ENCODE data around the gene PTPRM. TPM values are rescaled to one million over a fixed set of nuclear protein-coding genes. Genes with fewer than 3 reads are reported as not detected.

The PTPRM gene
- total RNA-seq, 1 experiment from 2014 or later = 6.2 TPM

DNA sequence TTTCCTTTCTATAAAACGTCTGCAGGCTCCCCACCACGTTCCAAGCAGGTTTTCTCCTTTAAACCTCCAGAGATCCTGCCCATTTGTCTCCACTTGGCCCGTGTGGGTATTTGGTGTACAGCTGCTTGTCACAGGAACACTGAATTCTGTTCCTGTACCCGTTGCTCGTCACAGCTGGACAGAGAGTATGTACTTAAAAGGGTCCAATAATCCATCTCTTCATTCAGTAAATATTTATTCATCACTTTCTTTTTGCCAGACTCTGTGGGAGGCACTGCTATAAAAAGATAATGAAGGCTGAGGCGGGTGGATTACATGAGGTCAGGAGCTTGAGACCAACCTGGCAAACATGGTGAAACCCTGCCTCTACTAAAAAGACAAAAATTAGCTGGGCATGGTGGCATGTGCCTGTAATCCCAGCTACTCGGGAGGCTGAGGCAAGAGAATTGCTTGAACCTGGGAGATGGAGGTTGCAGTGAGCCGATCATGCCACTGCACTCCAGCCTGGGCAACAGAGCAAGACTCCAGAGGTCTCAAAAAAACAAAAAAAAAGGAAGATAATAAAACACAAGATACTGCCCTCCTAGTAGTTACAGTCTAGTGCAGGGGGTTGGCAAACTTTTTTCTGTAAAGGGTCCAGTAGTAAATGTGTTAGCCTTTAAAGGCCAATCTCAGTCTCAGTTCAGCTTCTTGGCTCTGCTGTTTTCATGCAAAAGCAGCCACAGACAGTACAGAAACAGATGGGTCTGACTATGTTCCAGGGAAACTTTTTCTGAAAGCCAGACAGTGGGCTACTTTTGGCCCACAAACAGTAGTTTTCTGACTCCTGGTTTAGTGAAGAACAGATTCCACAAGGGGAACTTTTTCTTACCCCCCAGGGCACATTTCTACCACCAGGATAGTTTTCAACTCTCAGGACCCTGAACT, 732.2 kb downstream of the PTPRM start:
- Histone ChIP-seq H3K56ac (ENCODE audit: insufficient read length, low read depth, low read length) (no peak overlapping the region), H3K4me2 (ENCODE audit: insufficient read depth, insufficient read length, low read length) (no peak overlapping the region), H4K8ac (replicated peaks; ENCODE audit: insufficient read length, low read depth, low read length) (no peak overlapping the region), H3K18ac (ENCODE audit: insufficient read length, low read depth, low read length) (no peak overlapping the region), H3K9me3 (ENCODE audit: control insufficient read depth, low read depth, low read length) (no peaks in the 10 kb centered on the region), H4K91ac (ENCODE audit: insufficient read length, low read depth, low read length) (no peak overlapping the region), H2BK5ac (ENCODE audit: insufficient read length, low read length) (no peak overlapping the region), H2BK15ac (ENCODE audit: low read depth, low read length) (no peak overlapping the region), H2BK12ac (ENCODE audit: insufficient read length, low read depth, low read length) (no peak overlapping the region), H3K27me3 (ENCODE audit: insufficient read depth, low read length) (no peaks in the 10 kb centered on the region), H2BK120ac (ENCODE audit: low read depth, low read length, poor library complexity, severe bottlenecking) (no peak overlapping the region), H3K14ac (ENCODE audit: insufficient read depth, low read length) (no peak overlapping the region), H2AFZ (ENCODE audit: low read length) (no peak overlapping the region), H3K23ac (ENCODE audit: insufficient read length, low read depth, low read length) (no peak overlapping the region), H2AK5ac (ENCODE audit: insufficient read length, low read length) (no peak overlapping the region), H3K4ac (ENCODE audit: low read depth, low read length) (no peak overlapping the region), H4K20me1 (ENCODE audit: control insufficient read depth, insufficient read depth, insufficient read length) (peaks cover 2% of the 10 kb centered on the region), H3K4me1 (ENCODE audit: insufficient read depth, low read length) (no peaks in the 10 kb centered on the region), H2BK20ac (ENCODE audit: low read depth, low read length, poor library complexity, severe bottlenecking) (no peak overlapping the region), H3K9ac (ENCODE audit: extremely low read depth, insufficient read length, low read length) (no peak overlapping the region), H3K27ac (ENCODE audit: insufficient read length, low read depth, low read length) (no peak overlapping the region), H3K23me2 (ENCODE audit: insufficient read length, low read depth, low read length, poor library complexity, severe bottlenecking) (no peaks in the 10 kb centered on the region), H4K5ac (ENCODE audit: insufficient read length, low read depth, low read length) (no peak overlapping the region), H3T11ph (ENCODE audit: low read length) (no peak overlapping the region), H3K79me1 (ENCODE audit: insufficient read depth, low read depth, low read length, poor library complexity, severe bottlenecking) (no peaks in the 10 kb centered on the region), H3K79me2 (ENCODE audit: insufficient read depth, low read length) (no peaks in the 10 kb centered on the region)
- no CpG with 5 or more reads among the region's 8 CpGs for WGBS (ENCODE audit: extremely low coverage, insufficient read length, low lambda C conversion rate)
- Mint-ChIP-seq H3K27ac (no peak overlapping the region), H3K9me3 (no peaks in the 10 kb centered on the region), H3K36me3 (ENCODE audit: insufficient read depth in 1 of 3, low read depth in 3 of 3) (no peaks in the 10 kb centered on the region), H3K4me3 (no peak overlapping the region), H3K4me1 (no peaks in the 10 kb centered on the region), H3K27me3 (ENCODE audit: low read depth) (no peaks in the 10 kb centered on the region)
- TF ChIP-seq, protein P1, sequence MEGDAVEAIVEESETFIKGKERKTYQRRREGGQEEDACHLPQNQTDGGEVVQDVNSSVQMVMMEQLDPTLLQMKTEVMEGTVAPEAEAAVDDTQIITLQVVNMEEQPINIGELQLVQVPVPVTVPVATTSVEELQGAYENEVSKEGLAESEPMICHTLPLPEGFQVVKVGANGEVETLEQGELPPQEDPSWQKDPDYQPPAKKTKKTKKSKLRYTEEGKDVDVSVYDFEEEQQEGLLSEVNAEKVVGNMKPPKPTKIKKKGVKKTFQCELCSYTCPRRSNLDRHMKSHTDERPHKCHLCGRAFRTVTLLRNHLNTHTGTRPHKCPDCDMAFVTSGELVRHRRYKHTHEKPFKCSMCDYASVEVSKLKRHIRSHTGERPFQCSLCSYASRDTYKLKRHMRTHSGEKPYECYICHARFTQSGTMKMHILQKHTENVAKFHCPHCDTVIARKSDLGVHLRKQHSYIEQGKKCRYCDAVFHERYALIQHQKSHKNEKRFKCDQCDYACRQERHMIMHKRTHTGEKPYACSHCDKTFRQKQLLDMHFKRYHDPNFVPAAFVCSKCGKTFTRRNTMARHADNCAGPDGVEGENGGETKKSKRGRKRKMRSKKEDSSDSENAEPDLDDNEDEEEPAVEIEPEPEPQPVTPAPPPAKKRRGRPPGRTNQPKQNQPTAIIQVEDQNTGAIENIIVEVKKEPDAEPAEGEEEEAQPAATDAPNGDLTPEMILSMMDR (conservative IDR thresholded peaks at IDR 0.05) = no peak
- no peak for DNase-seq
